A549 treated with GW870086 at 1 μM for 4 hours (cell line): ENCODE measurements around the gene ELOVL5. TPM values are rescaled to one million over a fixed set of nuclear protein-coding genes. Genes with fewer than 3 reads are reported as not detected.

Experiments used
- total RNA-seq: library from RNA; stranded (reverse); fragments of 200-300 nt; extraction: Qiagen RNA extraction; gene quantifications from 5 replicates; pipeline ENCODE4 v1.2.3, GENCODE V29; 2022; ENCODE audit warnings: low read depth

ELOVL5 gene, protein sequence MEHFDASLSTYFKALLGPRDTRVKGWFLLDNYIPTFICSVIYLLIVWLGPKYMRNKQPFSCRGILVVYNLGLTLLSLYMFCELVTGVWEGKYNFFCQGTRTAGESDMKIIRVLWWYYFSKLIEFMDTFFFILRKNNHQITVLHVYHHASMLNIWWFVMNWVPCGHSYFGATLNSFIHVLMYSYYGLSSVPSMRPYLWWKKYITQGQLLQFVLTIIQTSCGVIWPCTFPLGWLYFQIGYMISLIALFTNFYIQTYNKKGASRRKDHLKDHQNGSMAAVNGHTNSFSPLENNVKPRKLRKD
- total RNA-seq: 59.6 to 76.0 TPM (median 68.0 TPM) in 5 replicates

DNA sequence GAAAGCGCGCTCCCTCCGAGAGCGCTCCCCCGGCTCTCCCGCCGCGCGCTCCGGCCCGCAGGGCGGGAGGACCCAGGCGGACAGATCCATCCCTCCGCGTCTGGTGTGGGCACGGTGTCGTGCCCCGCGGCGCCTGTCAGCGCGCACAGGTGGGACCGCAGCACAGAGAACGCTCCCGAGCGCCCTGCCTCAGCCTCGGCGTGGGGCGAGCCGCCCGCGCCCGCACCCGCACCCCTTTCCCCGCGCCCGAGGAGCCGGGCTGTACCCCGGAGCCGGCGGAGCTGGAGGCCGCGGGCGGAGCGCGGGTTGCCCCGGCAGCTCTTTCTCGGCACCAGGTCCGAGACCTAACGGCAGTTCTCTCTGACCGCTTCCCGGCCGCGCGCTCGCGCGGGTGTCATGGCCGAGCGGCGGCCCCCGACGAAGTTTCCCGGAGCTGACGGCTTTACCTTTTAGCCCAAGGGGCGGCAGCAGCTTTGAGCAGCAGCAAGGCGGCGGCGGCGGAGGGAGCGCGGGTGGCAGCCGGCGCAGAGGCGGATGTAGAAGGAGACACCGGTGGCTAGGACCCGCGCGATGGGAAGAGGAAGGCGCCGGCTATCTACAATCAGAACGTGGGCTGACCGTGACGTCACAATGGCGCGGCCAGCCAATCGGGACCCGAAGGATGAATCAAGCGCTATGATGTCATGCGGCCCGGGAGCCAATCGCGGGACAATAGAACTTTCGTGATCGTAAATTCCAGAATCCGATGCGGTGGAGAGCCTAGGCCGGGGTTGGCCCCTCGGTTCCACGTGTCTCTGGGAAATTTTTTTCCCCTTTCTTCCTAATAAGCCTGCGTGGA is at the start of gene ELOVL5:
Gene ELOVL5, minus strand, starts transcription at position 580 of the 838 bp plus-strand sequence. CDS start 53,251 bp downstream, outside the sequence.

Other genes with a start within 250 kb of the ELOVL5 start
- 0.05 to 0.06 TPM in 2 of 5 replicates, not detected in the others for gene GCM1, start 200.1 kb downstream of the ELOVL5 start, total RNA-seq
- gene GCLC, start 196.2 kb upstream of the ELOVL5 start, total RNA-seq: 98.8 to 132 TPM (median 109 TPM) in 5 replicates